Epithelial cell of prostate (primary cell): ENCODE results near the gene RABGAP1L.
A peak's percentile ranks its signal among the peaks of the same experiment; 100 is the strongest.
"Not testable (repeated sequence)": the region's sequence is repeated elsewhere in the genome, so short reads cannot be mapped to it uniquely, and the experiment has no call there.

Source experiments
- DNase-seq: peaks from one replicate; pipeline ENCODE4 v3.0.0-alpha.2; 2011; ENCODE audit warnings: low read depth, low spot score
- H3K27ac ChIP-seq: fragments of 450-650 bp; 2 replicates; pipeline ENCODE4 v1.5.1; 2017; ENCODE audit warnings: mild to moderate bottlenecking

The RABGAP1L gene

DNA sequence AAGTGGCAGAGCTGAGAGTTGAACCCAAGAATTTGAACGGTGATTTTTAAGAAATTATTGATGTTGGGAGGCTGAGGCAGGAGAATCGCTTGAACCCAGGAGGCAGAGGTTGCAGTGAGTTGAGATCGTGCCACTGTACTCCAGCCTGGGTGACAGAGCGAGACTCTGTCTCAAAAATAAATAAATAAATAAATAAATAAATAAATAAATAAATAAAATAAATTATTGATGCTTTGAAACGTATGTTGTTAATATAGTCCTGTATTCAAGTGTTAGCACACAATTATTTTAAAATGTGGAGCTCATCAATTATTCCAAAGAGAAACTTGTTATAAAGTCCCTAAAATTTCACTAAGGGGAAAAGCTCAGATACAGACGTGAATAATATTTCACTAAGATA is 357.4 kb downstream of the RABGAP1L start:
- not testable (repeated sequence) for DNase-seq, H3K27ac ChIP-seq

DNA sequence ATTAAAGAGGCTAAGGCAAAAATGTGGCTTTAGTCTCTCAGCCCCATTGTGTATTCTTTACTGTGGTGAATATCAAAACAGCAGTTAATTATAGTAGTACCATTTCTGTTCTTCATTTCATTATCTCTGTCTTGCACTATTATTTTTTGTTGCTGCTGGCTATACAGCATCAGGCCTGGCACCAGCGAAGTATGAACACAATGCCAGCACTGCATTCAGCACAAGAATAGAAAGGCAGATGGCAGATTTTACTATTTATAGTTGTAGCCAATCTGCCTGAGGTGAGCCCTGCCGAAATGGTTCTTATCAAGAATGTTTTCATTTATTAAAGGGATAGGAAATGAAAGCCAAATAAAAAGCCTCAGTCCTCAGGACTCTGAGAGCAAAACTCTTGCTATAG is 360.5 kb downstream of the RABGAP1L start:
- DNase-seq, result no peak
- no peak overlapping the region for H3K27ac ChIP-seq

DNA sequence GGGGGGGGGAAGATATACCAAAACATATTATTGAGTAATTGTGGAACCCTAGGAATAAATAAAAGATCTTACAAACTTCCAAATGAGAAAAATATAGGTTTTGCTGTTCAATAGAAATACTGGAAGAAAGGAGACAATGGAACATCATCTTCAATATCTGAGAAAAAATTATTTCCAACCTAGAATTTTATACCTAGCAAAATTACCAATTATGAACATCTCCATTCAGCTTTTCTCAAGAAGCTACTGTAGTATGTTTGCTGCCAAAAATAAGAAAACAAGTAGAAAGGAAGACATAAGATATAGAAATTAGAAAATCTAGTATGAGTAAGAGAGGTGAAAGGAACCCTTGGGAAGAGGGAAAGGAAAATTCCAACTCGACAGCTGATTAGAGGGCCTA is 372.4 kb downstream of the RABGAP1L start:
- DNase-seq, result no peak
- no peak overlapping the region for H3K27ac ChIP-seq

DNA sequence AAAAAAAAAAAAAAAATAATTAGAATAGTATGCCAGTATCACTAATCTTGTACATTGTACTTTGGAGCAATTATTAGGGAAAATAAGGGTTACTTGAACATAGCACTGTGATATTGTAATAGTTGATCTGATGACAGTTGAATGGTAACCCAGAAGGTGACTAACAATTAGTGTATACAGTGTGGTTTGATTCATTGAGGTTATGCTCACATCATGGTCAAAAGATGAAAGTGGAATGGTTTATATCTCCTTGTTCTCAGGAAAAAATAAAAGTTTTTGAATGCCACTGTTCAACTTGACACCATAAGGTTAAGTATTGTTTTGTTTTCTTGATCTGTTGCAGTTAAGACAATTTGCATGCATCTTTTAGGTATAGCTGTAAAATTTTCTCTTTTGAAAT is 375.5 kb downstream of the RABGAP1L start:
- peak; percentile 14 for DNase-seq
- no peak overlapping the region for H3K27ac ChIP-seq

DNA sequence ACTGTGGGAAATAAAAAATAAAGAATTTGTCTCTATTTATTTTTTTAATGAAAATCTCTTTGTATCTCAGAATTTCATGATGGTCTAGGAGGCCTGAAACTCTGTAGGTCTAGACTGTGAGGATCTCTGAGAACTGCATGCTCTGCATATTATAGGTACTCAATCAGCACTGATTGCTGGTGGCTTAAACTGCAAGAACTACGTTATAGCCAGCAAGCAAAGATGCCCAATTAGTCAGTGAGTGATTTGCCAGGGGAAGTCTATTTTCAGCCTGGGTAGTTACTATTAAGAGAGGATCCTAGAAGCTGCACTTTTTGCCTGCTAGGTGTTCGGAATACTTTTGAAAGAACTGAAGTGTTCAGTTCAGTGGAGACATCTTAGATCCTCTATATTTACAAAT is 375.9 kb downstream of the RABGAP1L start:
- DNase-seq, result no peak
- no peak overlapping the region for H3K27ac ChIP-seq

DNA sequence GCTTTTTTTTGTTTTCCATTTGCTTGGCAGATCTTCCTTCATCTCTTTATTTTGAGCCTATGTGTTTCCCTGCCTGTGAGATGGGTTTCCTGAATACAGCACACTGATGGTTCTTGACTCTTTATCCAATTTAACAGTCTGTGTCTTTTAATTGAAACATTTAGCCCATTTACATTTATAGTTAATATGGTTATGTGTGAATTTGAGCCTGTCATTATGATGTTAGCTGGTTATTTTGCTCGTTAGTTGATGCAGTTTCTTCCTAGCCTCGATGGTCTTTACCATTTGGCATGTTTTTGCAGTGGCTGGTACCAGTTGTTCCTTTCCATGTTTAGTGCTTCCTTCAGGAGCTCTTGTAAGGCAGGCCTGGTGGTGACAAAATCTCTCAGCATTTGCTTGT is 384.1 kb downstream of the RABGAP1L start:
- H3K27ac ChIP-seq, DNase-seq: not testable (repeated sequence)

DNA sequence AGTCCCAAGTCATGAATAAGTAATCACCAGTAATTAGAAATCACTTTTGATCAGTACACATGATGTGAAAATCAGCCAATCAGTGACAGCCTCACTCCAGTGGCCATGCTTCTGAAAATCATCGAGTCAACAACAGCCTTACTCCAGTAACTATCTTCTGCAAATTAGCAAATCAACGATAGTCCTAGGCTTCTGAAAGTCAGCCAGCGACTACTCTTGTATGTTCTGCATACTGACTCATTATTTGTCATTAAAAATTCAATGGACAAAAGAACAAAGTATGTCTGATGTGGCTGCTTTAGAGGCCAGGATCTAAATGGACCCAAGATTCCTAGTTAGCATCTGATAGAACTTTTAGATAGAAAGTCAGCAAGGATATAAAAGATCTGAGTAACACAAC is 391.0 kb downstream of the RABGAP1L start:
- no peak for DNase-seq

DNA sequence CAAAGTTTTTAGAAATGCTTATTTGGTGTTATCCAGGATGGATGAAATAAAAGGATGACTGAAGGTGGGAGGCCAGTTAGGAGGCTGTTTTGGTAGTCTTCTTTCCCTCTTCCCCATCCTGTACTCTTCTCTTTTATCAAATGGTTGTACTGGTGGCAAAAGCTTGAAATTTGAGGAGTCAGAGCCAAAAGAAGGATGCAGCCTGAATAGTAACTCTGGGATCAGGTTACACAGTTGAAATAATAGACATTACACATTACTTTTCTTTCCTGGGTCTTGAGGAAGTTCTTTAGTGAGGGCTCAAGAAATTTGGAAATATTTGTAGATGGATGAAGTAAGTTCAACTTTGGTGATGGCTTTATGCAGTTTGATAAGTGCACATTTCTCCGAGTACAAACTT is 397.1 kb downstream of the RABGAP1L start:
- DNase-seq, result no peak
- no peak overlapping the region for H3K27ac ChIP-seq

More for the DNA sequence above, 391.0 kb downstream of the RABGAP1L start:
- no peak overlapping the region for H3K27ac ChIP-seq

DNA sequence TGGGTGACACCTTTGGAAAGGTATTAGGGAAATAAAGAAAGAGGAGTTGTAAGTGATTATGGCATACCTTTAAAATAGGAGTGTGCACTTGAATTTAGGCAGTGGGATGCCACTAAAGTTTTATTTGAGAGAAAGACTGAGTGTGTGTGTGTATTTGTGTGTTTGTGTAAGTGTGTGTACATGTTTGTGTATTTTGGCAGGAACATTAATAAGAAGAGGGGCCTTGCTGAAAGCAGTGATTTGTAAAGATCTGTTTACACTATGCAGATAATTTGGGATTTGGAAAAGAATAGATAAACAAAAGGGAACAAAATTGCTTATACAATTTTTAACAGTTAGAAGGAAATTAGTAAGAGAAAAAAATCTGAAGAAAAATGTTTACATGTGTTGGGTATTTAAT is 409.2 kb downstream of the RABGAP1L start:
- no peak overlapping the region for H3K27ac ChIP-seq
- DNase-seq, result no peak

DNA sequence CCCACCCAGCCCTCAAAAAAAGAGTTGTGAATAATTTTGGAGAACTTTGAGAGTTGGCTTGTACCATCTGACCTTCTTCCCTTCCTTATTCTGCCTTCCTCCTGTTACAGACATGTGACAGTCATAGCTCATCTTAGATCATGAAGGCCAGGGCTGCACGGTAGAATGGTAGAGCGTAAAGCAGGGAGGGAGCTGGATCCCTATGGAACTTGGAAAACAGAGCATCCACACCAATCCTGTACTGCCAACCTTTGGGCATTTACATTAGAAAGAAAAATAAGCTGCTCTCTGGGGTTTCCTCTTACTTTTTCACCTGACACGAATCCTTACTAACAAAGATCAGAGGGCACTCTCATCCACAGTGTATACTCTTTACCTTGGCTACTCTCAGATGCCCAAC is 409.9 kb downstream of the RABGAP1L start:
- H3K27ac ChIP-seq, result no peak overlapping the region
- no peak for DNase-seq

DNA sequence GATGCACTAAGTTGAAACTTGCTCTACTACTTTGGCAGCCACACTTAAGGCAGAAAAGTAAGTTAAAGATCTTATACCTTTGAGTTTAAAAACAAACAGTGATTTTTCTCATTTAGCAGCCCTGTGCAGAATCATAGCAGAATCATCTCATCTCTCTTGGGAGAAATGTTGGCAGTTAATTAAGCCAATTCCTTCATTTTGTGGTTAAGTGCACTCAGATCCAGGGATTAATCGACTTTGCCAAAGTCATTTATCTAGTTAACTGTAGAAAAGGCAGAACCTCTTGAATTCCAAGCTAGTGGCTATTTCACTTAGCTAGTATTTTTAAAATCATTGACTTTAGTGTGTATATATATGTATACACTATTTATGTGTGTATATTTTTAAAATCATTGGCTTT is 413.5 kb downstream of the RABGAP1L start:
- no peak for DNase-seq

DNA sequence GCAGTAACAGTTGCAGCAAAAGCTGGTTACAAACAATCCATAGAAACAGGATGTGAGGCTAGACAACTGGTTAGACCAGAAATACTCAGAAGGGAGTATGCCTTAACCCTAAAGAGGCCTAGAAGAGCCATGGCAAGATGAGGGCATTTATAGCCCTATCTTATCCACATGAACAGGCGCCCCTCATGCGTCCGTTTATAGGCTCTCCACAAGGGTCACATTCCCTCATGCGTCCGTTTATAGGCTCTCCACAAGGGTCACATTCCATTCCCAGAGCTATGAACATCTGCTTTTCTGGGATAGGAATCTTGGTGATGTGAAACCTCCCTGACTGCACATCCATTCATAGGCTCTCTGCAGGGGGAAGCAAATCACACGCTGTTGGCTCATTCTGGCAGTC is 416.8 kb downstream of the RABGAP1L start:
- H3K27ac ChIP-seq, DNase-seq: not testable (repeated sequence)

More for the DNA sequence above, 413.5 kb downstream of the RABGAP1L start:
- no peak overlapping the region for H3K27ac ChIP-seq

DNA sequence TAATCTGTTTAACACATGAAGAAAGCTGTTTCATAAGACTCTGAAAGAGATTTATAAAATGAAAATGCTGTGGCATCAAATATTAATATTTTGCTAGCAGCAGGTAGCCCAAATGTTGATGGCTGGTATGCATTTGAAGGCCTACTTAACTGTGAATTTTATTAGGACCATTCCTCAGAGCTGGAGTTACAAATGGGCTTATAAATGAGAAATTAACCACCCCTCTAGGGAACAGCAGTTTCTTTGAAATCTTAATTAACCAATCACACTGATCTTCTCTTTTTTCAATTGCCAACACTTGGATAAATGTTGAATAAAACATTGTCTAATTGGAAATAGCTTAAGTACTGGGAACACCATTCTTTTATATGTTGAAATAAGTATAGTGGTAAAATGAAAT is 418.4 kb downstream of the RABGAP1L start:
- no peak for DNase-seq
- no peak overlapping the region for H3K27ac ChIP-seq

DNA sequence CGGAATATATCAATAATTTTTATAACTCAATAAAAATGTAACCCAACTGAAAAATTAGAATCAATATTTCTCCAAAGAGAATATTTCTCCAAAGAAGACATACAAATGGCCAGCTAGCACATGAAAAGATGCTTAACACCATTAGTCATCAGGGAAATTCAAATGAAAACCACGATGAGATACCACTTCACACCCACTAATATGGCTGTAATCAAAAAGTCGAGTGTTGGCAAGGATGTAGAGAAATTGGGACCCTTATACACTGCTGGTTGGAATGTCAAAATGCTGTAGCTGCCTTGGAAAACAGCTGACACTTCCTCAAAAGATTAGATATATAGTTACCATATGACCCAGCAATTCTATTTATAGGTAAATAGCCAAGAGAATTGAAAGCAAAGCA is 421.5 kb downstream of the RABGAP1L start:
- DNase-seq, result no peak
- H3K27ac ChIP-seq, result no peak overlapping the region

DNA sequence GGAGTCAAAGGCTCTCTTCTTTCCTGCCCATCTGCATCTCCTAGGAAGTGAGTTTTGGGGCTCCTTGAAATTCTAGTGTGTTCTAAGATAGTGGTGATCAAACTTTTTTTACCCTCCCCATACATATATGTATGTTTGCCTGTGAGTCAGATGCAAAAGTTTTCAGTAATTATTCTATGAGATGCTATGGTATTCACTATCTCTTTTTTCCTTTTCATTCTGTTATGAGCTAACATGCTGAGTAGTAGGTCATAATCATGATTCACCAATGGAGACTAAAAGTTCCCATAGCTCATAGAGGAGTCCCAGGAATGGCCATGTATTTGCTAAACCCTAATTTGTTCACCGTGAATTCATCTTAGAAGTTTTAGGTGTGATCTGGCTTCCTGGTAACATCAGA is 424.0 kb downstream of the RABGAP1L start:
- DNase-seq, result no peak
- H3K27ac ChIP-seq, result no peak overlapping the region

DNA sequence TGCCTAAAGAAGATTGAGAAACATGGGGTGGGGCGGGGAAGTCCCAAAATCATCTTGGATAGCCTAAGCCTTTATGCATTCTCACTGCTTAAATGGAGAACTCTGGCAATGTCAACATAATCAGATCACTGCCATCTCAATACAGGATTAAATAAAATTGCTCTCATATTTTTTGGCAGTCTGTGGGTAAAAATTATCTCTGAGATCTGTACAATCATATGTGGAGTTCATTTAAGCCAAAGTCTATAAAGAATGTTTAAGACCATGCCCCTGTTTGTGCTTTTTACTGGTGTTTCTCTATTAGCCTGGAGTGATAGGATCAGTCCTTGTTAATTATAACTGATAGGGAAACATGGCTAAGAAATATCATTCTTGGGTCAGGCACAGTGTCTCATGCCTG is 424.8 kb downstream of the RABGAP1L start:
- H3K27ac ChIP-seq, result no peak overlapping the region
- no peak for DNase-seq

DNA sequence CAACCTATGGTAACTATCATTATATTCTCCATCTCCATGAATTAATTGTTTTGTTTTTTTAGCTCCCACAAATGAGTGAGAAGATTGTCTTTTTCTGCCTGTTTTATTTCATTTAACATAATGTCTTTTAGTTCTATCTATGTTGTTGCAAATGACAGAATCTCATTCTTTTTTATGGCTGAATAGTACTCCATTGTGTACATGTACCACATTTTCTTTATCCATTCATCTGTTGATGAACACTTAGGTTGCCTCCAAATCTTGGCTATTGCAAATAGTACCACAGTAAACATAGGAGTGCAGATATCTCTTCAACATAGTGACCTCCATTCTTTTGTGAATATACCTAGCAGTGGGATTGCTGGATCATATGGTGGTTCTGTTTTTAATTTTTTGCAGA is 429.3 kb downstream of the RABGAP1L start:
- H3K27ac ChIP-seq, DNase-seq: not testable (repeated sequence)

DNA sequence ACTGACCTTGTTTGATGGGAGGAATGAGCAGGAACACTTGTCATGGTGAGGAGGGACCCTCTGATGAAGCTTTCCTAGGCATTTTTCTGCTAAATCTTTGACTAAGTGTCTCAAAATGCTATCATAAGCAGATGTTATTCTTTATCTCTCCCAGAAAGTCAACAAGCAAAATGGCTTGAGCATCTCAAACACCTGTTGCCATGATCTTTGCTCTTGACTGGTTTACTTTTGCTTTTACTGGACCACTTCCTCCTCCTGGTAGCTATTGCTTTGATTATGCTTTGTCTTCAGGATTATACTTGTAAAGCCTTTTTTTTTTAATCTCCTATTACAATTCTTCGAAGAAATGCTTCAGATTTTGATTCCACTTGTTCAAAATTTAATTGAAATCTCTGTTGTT is 445.9 kb downstream of the RABGAP1L start:
- no peak overlapping the region for H3K27ac ChIP-seq
- DNase-seq, result no peak

DNA sequence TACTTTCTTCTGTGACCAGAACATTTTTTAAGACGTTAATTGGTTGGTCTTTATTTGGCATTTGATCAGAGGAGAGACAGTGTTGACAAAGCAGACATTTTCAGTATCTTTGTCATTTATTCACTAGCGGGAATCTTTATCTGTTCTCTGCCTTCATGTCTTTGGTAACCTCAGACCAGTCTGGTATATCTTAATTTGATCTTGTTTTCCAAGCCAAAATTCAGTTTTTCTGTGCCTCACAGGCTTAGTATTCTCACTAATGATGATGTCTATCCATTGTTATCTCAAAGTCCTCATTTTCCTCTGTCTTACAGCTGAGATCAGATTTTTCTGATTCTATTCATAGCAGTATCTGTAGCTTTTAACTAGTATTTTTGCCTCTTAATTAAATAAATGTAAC is 447.2 kb downstream of the RABGAP1L start:
- H3K27ac ChIP-seq, result no peak overlapping the region
- DNase-seq, result no peak

DNA sequence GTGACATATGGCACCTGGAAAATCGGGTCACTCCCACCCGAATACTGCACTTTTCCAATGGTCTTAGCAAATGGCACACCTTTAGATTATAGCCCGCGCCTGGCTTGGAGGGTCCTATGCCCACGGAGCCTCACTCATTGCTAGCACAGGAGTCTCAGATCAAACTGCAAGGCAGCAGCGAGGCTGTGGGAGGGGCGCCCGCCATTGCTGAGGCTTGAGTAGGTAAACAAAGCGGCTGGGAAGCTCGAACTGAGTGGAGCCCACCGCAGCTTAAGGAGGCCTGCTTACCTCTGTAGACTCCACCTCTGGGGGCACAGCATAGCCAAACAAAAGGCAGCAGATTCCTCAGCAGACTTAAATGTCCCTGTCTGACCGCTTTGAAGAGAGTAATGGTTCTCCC is 458.6 kb downstream of the RABGAP1L start:
- not testable (repeated sequence) for DNase-seq, H3K27ac ChIP-seq

DNA sequence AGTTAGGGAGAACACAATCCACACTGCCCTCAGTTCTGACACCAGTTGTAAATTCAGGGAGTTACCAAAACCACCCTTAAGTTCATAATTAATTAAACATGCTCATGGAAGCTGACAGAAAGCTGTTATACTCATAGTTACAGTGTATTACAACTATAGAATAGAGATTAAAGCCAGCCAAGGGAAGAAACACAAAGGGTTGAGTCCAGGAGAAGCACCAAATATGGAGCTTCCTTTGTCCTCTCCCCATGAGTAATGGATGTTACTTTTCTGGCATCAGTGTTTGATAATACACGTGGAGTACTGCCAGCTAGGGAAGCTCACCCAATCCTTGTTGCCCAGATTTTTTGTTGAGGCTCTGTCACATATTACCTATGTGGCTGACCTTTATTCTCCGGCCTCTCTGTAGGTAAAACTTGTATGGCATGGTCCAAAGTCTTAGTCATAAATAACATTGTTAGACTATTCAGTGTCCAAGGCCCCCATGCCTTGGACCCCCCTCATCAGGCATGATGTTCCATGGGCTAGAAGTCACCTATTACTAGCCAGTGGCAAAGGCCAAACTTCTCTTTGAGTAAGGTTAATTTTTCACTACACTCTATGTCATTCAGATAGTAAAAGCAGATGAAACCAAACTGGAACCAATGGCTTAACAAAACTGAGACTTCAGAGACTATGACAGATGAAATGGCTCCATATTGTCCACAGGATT is 464.2 kb downstream of the RABGAP1L start:
- DNase-seq, result no peak
- no peak overlapping the region for H3K27ac ChIP-seq
